Stromal cell of bone marrow (primary cell): ENCODE data around the gene PLA2G3.

ENCODE experiments used
- DNase-seq: peaks from one replicate; pipeline ENCODE4 v3.0.0-alpha.2; 2012; ENCODE audit warnings: low read depth

The PLA2G3 gene

GRCh38 chr22:31144223-31144622 lies 3.9 kb upstream of the PLA2G3 start:
- DNase-seq: no peak

GRCh38 chr22:31143537-31143936 lies 3.2 kb upstream of the PLA2G3 start:
- no peak for DNase-seq

GRCh38 chr22:31143038-31143437 lies 2.7 kb upstream of the PLA2G3 start:
- DNase-seq: no peak

- DNase-seq: no peak
These were observed 2.0 kb upstream of the PLA2G3 start for GRCh38 chr22:31142285-31142684.

GRCh38 chr22:31141551-31141950 lies 1.2 kb upstream of the PLA2G3 start:
- no peak for DNase-seq

- DNase-seq: no peak
These were observed 438 bp upstream of the PLA2G3 start for GRCh38 chr22:31140746-31141145.

- no peak for DNase-seq
These were observed 1.2 kb downstream of the PLA2G3 start for GRCh38 chr22:31139066-31139465.

GRCh38 chr22:31138126-31138525 lies 2.2 kb downstream of the PLA2G3 start:
- DNase-seq: no peak

GRCh38 chr22:31137721-31138120 lies 2.6 kb downstream of the PLA2G3 start:
- DNase-seq: no peak

GRCh38 chr22:31136711-31137110 lies 3.6 kb downstream of the PLA2G3 start:
- no peak for DNase-seq

GRCh38 chr22:31136155-31136554 lies 4.2 kb downstream of the PLA2G3 start:
- DNase-seq: no peak

GRCh38 chr22:31135706-31136105 lies 4.6 kb downstream of the PLA2G3 start:
- no peak for DNase-seq

GRCh38 chr22:31134688-31135087 lies 5.6 kb downstream of the PLA2G3 start:
- no peak for DNase-seq

- DNase-seq: no peak
These were observed 6.4 kb downstream of the PLA2G3 start for GRCh38 chr22:31133911-31134310.

- no peak for DNase-seq
These were observed 9.4 kb downstream of the PLA2G3 start for GRCh38 chr22:31130873-31131272.

GRCh38 chr22:31128156-31128555 lies 12.2 kb downstream of the PLA2G3 start:
- DNase-seq: no peak

- no peak for DNase-seq
These were observed 13.0 kb downstream of the PLA2G3 start for GRCh38 chr22:31127181-31127772.

GRCh38 chr22:31126869-31127175 lies 13.5 kb downstream of the PLA2G3 start:
- DNase-seq: no peak

GRCh38 chr22:31126128-31126868 lies 14.0 kb downstream of the PLA2G3 start:
- no peak for DNase-seq

GRCh38 chr22:31125521-31126117 lies 14.7 kb downstream of the PLA2G3 start:
- DNase-seq: no peak

- DNase-seq: no peak
These were observed 15.4 kb downstream of the PLA2G3 start for GRCh38 chr22:31124811-31125465.

- DNase-seq: no peak
These were observed 16.0 kb downstream of the PLA2G3 start for GRCh38 chr22:31124290-31124689.

- DNase-seq: no peak
These were observed 17.1 kb downstream of the PLA2G3 start for GRCh38 chr22:31123292-31123602.
